Measurements from ENCODE around the gene ALDH3B1. TPM values are rescaled to one million over a fixed set of nuclear protein-coding genes. Genes with fewer than 3 reads are reported as not detected.

The ALDH3B1 gene
- total and polyA plus RNA-seq, 2 donors (not counting 3 experiments of a cell fraction or from before 2014, with no cell fraction given): 0.13 to 1.0 TPM

DNA sequence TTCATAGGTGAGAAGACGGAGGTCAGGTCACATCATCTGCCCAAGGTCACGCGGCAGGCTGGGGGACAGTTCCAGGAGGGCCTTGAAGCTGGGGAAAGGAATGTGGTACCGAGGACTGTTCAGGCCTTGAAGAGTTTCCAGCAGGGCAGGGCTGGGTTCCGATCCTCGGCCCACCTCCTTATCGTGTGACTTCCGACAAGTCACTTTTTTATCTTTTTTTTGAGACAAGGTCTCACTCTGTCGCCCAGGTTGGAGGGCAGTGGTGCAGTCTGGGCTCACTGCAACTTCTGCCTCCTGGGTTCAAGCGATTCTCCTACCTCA lies 21.0 kb downstream of the ALDH3B1 start:
- FAIRE-seq: peak; percentile 18
- peaks cover 18% of the 10 kb centered on the region for H3K79me2 ChIP-seq (ENCODE audit: control insufficient read depth, insufficient read depth, low read length)
- DNase-seq (ENCODE audit: low read depth, low spot score): no peak
- peak overlapping the region; percentile 79 for H3K9ac ChIP-seq (replicated peaks; ENCODE audit: extremely low read depth, insufficient read depth, low read length)
- CTCF ChIA-PET: no interaction called here
- peak overlapping the region; percentile 56 for H3K4me2 ChIP-seq (ENCODE audit: insufficient read depth, low read length)
- TF ChIP-seq, protein P1, sequence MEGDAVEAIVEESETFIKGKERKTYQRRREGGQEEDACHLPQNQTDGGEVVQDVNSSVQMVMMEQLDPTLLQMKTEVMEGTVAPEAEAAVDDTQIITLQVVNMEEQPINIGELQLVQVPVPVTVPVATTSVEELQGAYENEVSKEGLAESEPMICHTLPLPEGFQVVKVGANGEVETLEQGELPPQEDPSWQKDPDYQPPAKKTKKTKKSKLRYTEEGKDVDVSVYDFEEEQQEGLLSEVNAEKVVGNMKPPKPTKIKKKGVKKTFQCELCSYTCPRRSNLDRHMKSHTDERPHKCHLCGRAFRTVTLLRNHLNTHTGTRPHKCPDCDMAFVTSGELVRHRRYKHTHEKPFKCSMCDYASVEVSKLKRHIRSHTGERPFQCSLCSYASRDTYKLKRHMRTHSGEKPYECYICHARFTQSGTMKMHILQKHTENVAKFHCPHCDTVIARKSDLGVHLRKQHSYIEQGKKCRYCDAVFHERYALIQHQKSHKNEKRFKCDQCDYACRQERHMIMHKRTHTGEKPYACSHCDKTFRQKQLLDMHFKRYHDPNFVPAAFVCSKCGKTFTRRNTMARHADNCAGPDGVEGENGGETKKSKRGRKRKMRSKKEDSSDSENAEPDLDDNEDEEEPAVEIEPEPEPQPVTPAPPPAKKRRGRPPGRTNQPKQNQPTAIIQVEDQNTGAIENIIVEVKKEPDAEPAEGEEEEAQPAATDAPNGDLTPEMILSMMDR (IDR thresholded peaks at IDR 0.05; ENCODE audit: extremely low read depth in 1 of 2, insufficient read depth in 1 of 2, low read depth in 1 of 2, low read length in 2 of 2): no peak
- TF ChIP-seq JUN (IDR thresholded peaks at IDR 0.05; ENCODE audit: borderline replicate concordance, insufficient read depth, insufficient read length, low read depth) (no peak), POLR2A (IDR thresholded peaks at IDR 0.05; ENCODE audit: low read depth, low read length) (no peak), GATA2 (IDR thresholded peaks at IDR 0.05; ENCODE audit: insufficient read depth, insufficient read length, low read depth, low read length) (no peak), POLR2AphosphoS5 (IDR thresholded peaks at IDR 0.05; ENCODE audit: insufficient read depth, low read depth, low read length) (no peak), FOS (IDR thresholded peaks at IDR 0.05; ENCODE audit: borderline replicate concordance, insufficient read depth, low read length) (no peak), EZH2 (IDR thresholded peaks at IDR 0.05; ENCODE audit: borderline replicate concordance, low read depth, low read length, severe bottlenecking) (no peak), MYC (IDR thresholded peaks at IDR 0.05; ENCODE audit: low read depth, low read length) (no peak)
- TF ChIP-seq, protein P2, sequence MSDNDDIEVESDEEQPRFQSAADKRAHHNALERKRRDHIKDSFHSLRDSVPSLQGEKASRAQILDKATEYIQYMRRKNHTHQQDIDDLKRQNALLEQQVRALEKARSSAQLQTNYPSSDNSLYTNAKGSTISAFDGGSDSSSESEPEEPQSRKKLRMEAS (IDR thresholded peaks at IDR 0.05; ENCODE audit: insufficient read depth, insufficient read length): no peak
- dilution Hi-C loops (cut with MboI; ENCODE audit: extremely low pct_ligation_motif_present, low sequenced_read_pairs): no loop called here
- intact Hi-C loops (cut with micrococcal nuclease): no loop called here
- no peaks in the 10 kb centered on the region for H4K20me1 ChIP-seq (replicated peaks; ENCODE audit: control insufficient read depth, extremely low read depth, insufficient read depth, low read length)
- peak overlapping the region; percentile 82 for H2AFZ ChIP-seq (ENCODE audit: low read depth, low read length)
- H3K9me1 ChIP-seq (replicated peaks; ENCODE audit: control insufficient read depth, extremely low read depth, insufficient read depth, low read length): no peaks in the 10 kb centered on the region
- H3K4me3 ChIP-seq (replicated peaks in 1 of 3; ENCODE audit: insufficient read depth in 1 of 3, low read depth in 1 of 3, low read length in 3 of 3): peak overlapping the region; percentile 50 to 83 (median 79)
- TSS peak; percentile 44 for BruUV-seq (replicated peaks)
- H3K27ac ChIP-seq (ENCODE audit: insufficient read depth, low read depth, low read length): peak overlapping the region; percentile 43
- H3K9me3 ChIP-seq (replicated peaks; ENCODE audit: control insufficient read depth, insufficient read depth, low read length): no peaks in the 10 kb centered on the region
- H3K4me1 ChIP-seq (ENCODE audit: control insufficient read depth, extremely low read depth, insufficient read depth, low read length): peaks cover 11% of the 10 kb centered on the region
- H3K36me3 ChIP-seq (ENCODE audit: control insufficient read depth in 2 of 2, extremely low read depth in 1 of 2, insufficient read depth in 2 of 2, low read length in 2 of 2): peaks cover 0 to 16% of the 10 kb centered on the region in 2 experiments
- POLR2A ChIA-PET: no interaction called here
- no peaks in the 10 kb centered on the region for H3K27me3 ChIP-seq (ENCODE audit: control insufficient read depth in 2 of 2, insufficient read depth in 2 of 2, low read length in 2 of 2)

Data from endothelial cell of umbilical vein (primary cell).